OCI-LY7 (cell line): ENCODE results near the gene KIR2DL3. TPM values are rescaled to one million over a fixed set of nuclear protein-coding genes. Genes with fewer than 3 reads are reported as not detected.

Experiments used
- BruUV-seq: library from RNA; stranded (reverse); fragments of 400-500 nt; replicated peaks from 2 replicates; lab custom pipeline; 2021; lab: Mats Ljungman, UMichigan
- CTCF ChIA-PET: fragments of 300-600 bp; sonication (Branson Sonifier 250); formaldehyde crosslinking; loops from one replicate; lab custom pipeline; 2022; ENCODE audit warnings: antibody characterized with exemption; ENCODE audit not compliant: unreplicated experiment; lab: Charles Lee
- POLR2A ChIA-PET: fragments of 300-600 bp; sonication (Branson Sonifier 250); formaldehyde crosslinking; loops from one replicate; lab custom pipeline; 2022; ENCODE audit warnings: antibody characterized with exemption; lab: Charles Lee
- DNase-seq: peaks from one replicate; pipeline ENCODE4 v3.0.0-alpha.2; 2015; ENCODE audit warnings: low spot score
- H2AFZ ChIP-seq: fragments of 200-600 bp; sonication (generic), shearing (Covaris generic); 2 replicates; pipeline ENCODE4 v1.6.1; 2014; ENCODE audit warnings: mild to moderate bottlenecking, antibody characterized with exemption, low read length, moderate library complexity
- H3K27ac ChIP-seq: fragments of 200-600 bp; sonication (generic); 2 replicates; pipeline ENCODE4 v1.5.1; 2014; ENCODE audit warnings: mixed run types, low read depth, mild to moderate bottlenecking, moderate library complexity, low read length, inconsistent platforms; ENCODE audit not compliant: poor library complexity, severe bottlenecking
- H3K36me3 ChIP-seq: fragments of 200-600 bp; sonication (generic); 2 replicates; pipeline ENCODE4 v1.6.1; 2014; ENCODE audit warnings: mild to moderate bottlenecking, antibody characterized with exemption, low read length, moderate library complexity, mixed read lengths; ENCODE audit not compliant: insufficient read depth
- H3K4me1 ChIP-seq: fragments of 200-600 bp; sonication (generic); 2 replicates; pipeline ENCODE4 v1.5.1; 2014; ENCODE audit warnings: mild to moderate bottlenecking, low read length; ENCODE audit not compliant: insufficient read depth, poor library complexity, severe bottlenecking
- H3K4me2 ChIP-seq: fragments of 200-600 bp; sonication (generic); 2 replicates; pipeline ENCODE4 v1.6.1; 2014; ENCODE audit warnings: mild to moderate bottlenecking, low read length
- H3K4me3 ChIP-seq: fragments of 200-600 bp; sonication (generic); 2 replicates; pipeline ENCODE4 v1.5.1; 2014; ENCODE audit warnings: mild to moderate bottlenecking, low read depth, low read length; ENCODE audit not compliant: poor library complexity, severe bottlenecking
- H3K79me2 ChIP-seq: fragments of 200-600 bp; sonication (generic); 2 replicates; pipeline ENCODE4 v1.6.1; 2016; ENCODE audit warnings: low read depth, mild to moderate bottlenecking, low read length, moderate library complexity, mixed read lengths; ENCODE audit not compliant: insufficient read depth
- H3K9me2 ChIP-seq: fragments of 200-600 bp; sonication (generic); 2 replicates; pipeline ENCODE4 v1.6.1; 2016; ENCODE audit warnings: mild to moderate bottlenecking, low read length, mixed read lengths; ENCODE audit not compliant: insufficient read depth
- H3K9me3 ChIP-seq: fragments of 200-600 bp; sonication (generic); 2 replicates; pipeline ENCODE4 v1.6.1; 2014; ENCODE audit warnings: mild to moderate bottlenecking, mixed run types, low read length, mixed read lengths
- H4K20me1 ChIP-seq: fragments of 200-600 bp; sonication (generic); 2 replicates; pipeline ENCODE4 v1.6.1; 2014; ENCODE audit warnings: mild to moderate bottlenecking, antibody characterized with exemption, low read length, moderate library complexity, mixed read lengths; ENCODE audit not compliant: insufficient read depth
- EZH2phosphoT487 ChIP-seq: fragments of 200-600 bp; sonication (generic); IDR thresholded peaks from 2 replicates; pipeline ENCODE4 v1.6.1; 2018; ENCODE audit warnings: low read depth, borderline replicate concordance, mild to moderate bottlenecking, mixed run types, antibody characterized with exemption, low read length, moderate library complexity, mixed read lengths
- intact Hi-C: fragments of 100-400 bp; cut with micrococcal nuclease; formaldehyde crosslinking; loops from one replicate; pipeline ENCODE4 v1.10.0; 2022; ENCODE audit not compliant: unreplicated experiment
- total RNA-seq, 2 experiments: library from RNA; depleted of rRNA in 1 of 2; stranded (reverse); fragments of >200 nt in 1 of 2; shearing (Covaris generic) in 1 of 2; gene quantifications; 2 replicates each; pipeline ENCODE4 v1.2.3, GENCODE V29; 2014 to 2022
- TF ChIP-seq, protein P1 (sequence below): fragments of 200-600 bp; sonication (generic); conservative IDR thresholded peaks from 2 replicates; pipeline ENCODE4 v1.5.1; 2014; ENCODE audit warnings: mild to moderate bottlenecking, antibody characterized with exemption, low read length, moderate library complexity, mixed read lengths

Gene KIR2DL3
- total RNA-seq, 2 experiments from 2014 or later, result not detected

DNA sequence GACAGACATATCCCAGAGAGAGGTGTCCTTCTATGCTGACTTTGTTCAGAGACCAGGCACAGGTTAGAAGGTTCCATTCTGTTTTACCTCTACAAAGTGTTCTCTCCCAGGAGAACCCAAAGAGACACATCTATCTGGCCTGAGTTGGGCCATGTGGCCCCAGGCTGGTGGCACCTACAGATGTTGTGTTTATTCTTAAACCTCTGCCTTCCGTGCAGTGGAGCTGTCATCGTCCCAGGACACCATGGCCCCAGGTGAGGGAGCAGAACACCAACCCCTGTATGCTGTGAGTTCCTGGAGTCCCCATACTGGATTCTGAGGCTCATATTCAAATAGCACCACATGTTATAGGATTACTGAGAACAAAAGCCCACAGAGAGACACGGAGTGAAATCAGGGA is 10.1 kb upstream of the KIR2DL3 start:
- BruUV-seq, result no TSS peak
- Histone ChIP-seq H3K27ac (no peak overlapping the region), H3K9me2 (no peaks in the 10 kb centered on the region), H3K4me3 (no peak overlapping the region), H3K4me1 (no peaks in the 10 kb centered on the region), H3K79me2 (no peaks in the 10 kb centered on the region), H4K20me1 (no peaks in the 10 kb centered on the region), H3K9me3 (no peaks in the 10 kb centered on the region), H2AFZ (no peak overlapping the region), H3K4me2 (no peak overlapping the region), H3K36me3 (no peaks in the 10 kb centered on the region)
- ChIA-PET POLR2A (no interaction called here), CTCF (no interaction called here)
- intact Hi-C loops, result no loop called here
- DNase-seq, result no peak
- no peak for TF ChIP-seq EZH2phosphoT487
- TF ChIP-seq, protein P1, sequence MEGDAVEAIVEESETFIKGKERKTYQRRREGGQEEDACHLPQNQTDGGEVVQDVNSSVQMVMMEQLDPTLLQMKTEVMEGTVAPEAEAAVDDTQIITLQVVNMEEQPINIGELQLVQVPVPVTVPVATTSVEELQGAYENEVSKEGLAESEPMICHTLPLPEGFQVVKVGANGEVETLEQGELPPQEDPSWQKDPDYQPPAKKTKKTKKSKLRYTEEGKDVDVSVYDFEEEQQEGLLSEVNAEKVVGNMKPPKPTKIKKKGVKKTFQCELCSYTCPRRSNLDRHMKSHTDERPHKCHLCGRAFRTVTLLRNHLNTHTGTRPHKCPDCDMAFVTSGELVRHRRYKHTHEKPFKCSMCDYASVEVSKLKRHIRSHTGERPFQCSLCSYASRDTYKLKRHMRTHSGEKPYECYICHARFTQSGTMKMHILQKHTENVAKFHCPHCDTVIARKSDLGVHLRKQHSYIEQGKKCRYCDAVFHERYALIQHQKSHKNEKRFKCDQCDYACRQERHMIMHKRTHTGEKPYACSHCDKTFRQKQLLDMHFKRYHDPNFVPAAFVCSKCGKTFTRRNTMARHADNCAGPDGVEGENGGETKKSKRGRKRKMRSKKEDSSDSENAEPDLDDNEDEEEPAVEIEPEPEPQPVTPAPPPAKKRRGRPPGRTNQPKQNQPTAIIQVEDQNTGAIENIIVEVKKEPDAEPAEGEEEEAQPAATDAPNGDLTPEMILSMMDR, result no peak

GRCh38 chr19:54729416-54730188 is 8.7 kb upstream of the KIR2DL3 start:
- no peak for TF ChIP-seq EZH2phosphoT487
- TF ChIP-seq, protein P1, result no peak
- Histone ChIP-seq H4K20me1 (no peaks in the 10 kb centered on the region), H3K27ac (no peak overlapping the region), H3K4me2 (no peak overlapping the region), H3K4me3 (no peak overlapping the region), H3K4me1 (no peaks in the 10 kb centered on the region), H3K9me2 (no peaks in the 10 kb centered on the region), H2AFZ (no peak overlapping the region), H3K9me3 (no peaks in the 10 kb centered on the region), H3K36me3 (no peaks in the 10 kb centered on the region), H3K79me2 (no peaks in the 10 kb centered on the region)
- no peak for DNase-seq
- ChIA-PET CTCF (no interaction called here), POLR2A (no interaction called here)
- intact Hi-C loops, result no loop called here
- no TSS peak for BruUV-seq

GRCh38 chr19:54731191-54731590 is 7.1 kb upstream of the KIR2DL3 start:
- BruUV-seq, result no TSS peak
- Histone ChIP-seq H3K27ac (no peak overlapping the region), H3K4me2 (no peak overlapping the region), H2AFZ (no peak overlapping the region), H3K79me2 (no peaks in the 10 kb centered on the region), H3K4me1 (no peaks in the 10 kb centered on the region), H4K20me1 (no peaks in the 10 kb centered on the region), H3K36me3 (no peaks in the 10 kb centered on the region), H3K4me3 (no peak overlapping the region), H3K9me3 (no peaks in the 10 kb centered on the region), H3K9me2 (no peaks in the 10 kb centered on the region)
- TF ChIP-seq, protein P1, result no peak
- no peak for TF ChIP-seq EZH2phosphoT487
- intact Hi-C loops, result no loop called here
- CTCF ChIA-PET, result no interaction called here
- POLR2A ChIA-PET, result interaction anchor here (1.2 kb wide), 1 partner anchor 65 kb away, joined by 3 read pairs; no protein-coding TSS in a partner anchor
- no peak for DNase-seq
